Ramos (cell line): ENCODE results near the gene KBTBD6.
"Not testable (repeated sequence)": the region's sequence is repeated elsewhere in the genome, so short reads cannot be mapped to it uniquely, and the experiment has no call there.

Experiments
- in situ Hi-C: fragments of 300-500 bp; cut with MboI; formaldehyde crosslinking; loops from one replicate; pipeline ENCODE4 v1.14.3; 2022; ENCODE audit warnings: low sequenced_read_pairs; ENCODE audit not compliant: unreplicated experiment

The KBTBD6 gene

GRCh38 chr13:41132512-41133152 lies at the start of gene KBTBD6:
Gene KBTBD6, minus strand, starts transcription at chr13:41132802. Its CDS starts 291 bp downstream, at chr13:41132511.
- in situ Hi-C loops: no loop called here

- in situ Hi-C loops: no loop called here
These were observed 49.6 kb upstream of the KBTBD6 start for GRCh38 chr13:41182231-41182630.

GRCh38 chr13:41179593-41180250 lies 47.1 kb upstream of the KBTBD6 start:
- in situ Hi-C loops: no loop called here

- in situ Hi-C loops: no loop called here
These were observed 45.4 kb upstream of the KBTBD6 start for GRCh38 chr13:41178040-41178439.

GRCh38 chr13:41177616-41178015 lies 45.0 kb upstream of the KBTBD6 start:
- in situ Hi-C loops: no loop called here

GRCh38 chr13:41175576-41175975 lies 43.0 kb upstream of the KBTBD6 start:
- in situ Hi-C loops: not testable (repeated sequence)

- in situ Hi-C loops: no loop called here
These were observed 29.5 kb upstream of the KBTBD6 start for GRCh38 chr13:41162151-41162550.

GRCh38 chr13:41159174-41159573 lies 26.6 kb upstream of the KBTBD6 start:
- in situ Hi-C loops: no loop called here

GRCh38 chr13:41157048-41157717 lies 24.6 kb upstream of the KBTBD6 start:
- in situ Hi-C loops: no loop called here

GRCh38 chr13:41156620-41157019 lies 24.0 kb upstream of the KBTBD6 start:
- in situ Hi-C loops: no loop called here

- in situ Hi-C loops: no loop called here
These were observed 21.4 kb upstream of the KBTBD6 start for GRCh38 chr13:41154042-41154441.

GRCh38 chr13:41152005-41152404 lies 19.4 kb upstream of the KBTBD6 start:
- in situ Hi-C loops: no loop called here

- in situ Hi-C loops: no loop called here
These were observed 17.5 kb upstream of the KBTBD6 start for GRCh38 chr13:41150058-41150457.

- in situ Hi-C loops: no loop called here
These were observed 16.0 kb upstream of the KBTBD6 start for GRCh38 chr13:41148419-41149283.

GRCh38 chr13:41145136-41145908 lies 12.7 kb upstream of the KBTBD6 start:
- in situ Hi-C loops: no loop called here

- in situ Hi-C loops: no loop called here
These were observed 12.0 kb upstream of the KBTBD6 start for GRCh38 chr13:41144576-41144975.

GRCh38 chr13:41139296-41139966 lies 6.8 kb upstream of the KBTBD6 start:
- in situ Hi-C loops: no loop called here

- in situ Hi-C loops: no loop called here
These were observed 5.3 kb upstream of the KBTBD6 start for GRCh38 chr13:41137951-41138350.

GRCh38 chr13:41137241-41137640 lies 4.6 kb upstream of the KBTBD6 start:
- in situ Hi-C loops: no loop called here
